KOPT-K1 (cell line): ENCODE data around the gene HDGFL1.

Source experiments
- H3K27ac ChIP-seq: fragments of 200-600 bp; sonication (generic); 2 replicates; pipeline ENCODE4 v1.5.1; 2016; ENCODE audit warnings: antibody characterized with exemption, mild to moderate bottlenecking, low read depth, low read length; ENCODE audit not compliant: poor library complexity, severe bottlenecking
- H3K36me3 ChIP-seq: fragments of 200-600 bp; sonication (generic); 2 replicates; pipeline ENCODE4 v1.5.1; 2017; ENCODE audit warnings: antibody characterized with exemption, mild to moderate bottlenecking, low read length, moderate library complexity; ENCODE audit not compliant: insufficient read depth
- H3K9me3 ChIP-seq: fragments of 200-600 bp; sonication (generic); 2 replicates; pipeline ENCODE4 v1.5.1; 2017; ENCODE audit warnings: antibody characterized with exemption, low read length, mild to moderate bottlenecking; ENCODE audit not compliant: insufficient read depth, poor library complexity, severe bottlenecking

The HDGFL1 gene

GRCh38 chr6:22569281-22570184 lies at the start of gene HDGFL1:
Gene HDGFL1, plus strand, starts transcription at chr6:22569566. Its CDS starts 10 bp downstream, at chr6:22569576.
- Histone ChIP-seq H3K9me3 (peaks cover 13% of the 10 kb centered on the region), H3K27ac (no peak within 1 kb of the TSS), H3K36me3 (no peaks in the 10 kb centered on the region)

- no peak overlapping the region for H3K27ac ChIP-seq
- no peaks in the 10 kb centered on the region for H3K9me3 ChIP-seq
- no peaks in the 10 kb centered on the region for H3K36me3 ChIP-seq
Observed at GRCh38 chr6:22521035-22521434, 48.3 kb upstream of the HDGFL1 start.

GRCh38 chr6:22526736-22527135 lies 42.6 kb upstream of the HDGFL1 start:
- H3K36me3 ChIP-seq, result no peaks in the 10 kb centered on the region
- no peak overlapping the region for H3K27ac ChIP-seq
- H3K9me3 ChIP-seq, result no peaks in the 10 kb centered on the region

GRCh38 chr6:22529866-22530265 lies 39.5 kb upstream of the HDGFL1 start:
- H3K27ac ChIP-seq, result no peak overlapping the region

GRCh38 chr6:22530506-22530905 lies 38.9 kb upstream of the HDGFL1 start:
- Histone ChIP-seq H3K36me3 (no peaks in the 10 kb centered on the region), H3K9me3 (no peaks in the 10 kb centered on the region), H3K27ac (no peak overlapping the region)

More at GRCh38 chr6:22529866-22530265, 39.5 kb upstream of the HDGFL1 start:
- H3K9me3 ChIP-seq, result no peaks in the 10 kb centered on the region
- H3K36me3 ChIP-seq, result no peaks in the 10 kb centered on the region

- Histone ChIP-seq H3K27ac (no peak overlapping the region), H3K9me3 (no peaks in the 10 kb centered on the region), H3K36me3 (no peaks in the 10 kb centered on the region)
Observed at GRCh38 chr6:22536122-22536521, 33.2 kb upstream of the HDGFL1 start.

GRCh38 chr6:22544476-22544875 lies 24.9 kb upstream of the HDGFL1 start:
- Histone ChIP-seq H3K36me3 (no peaks in the 10 kb centered on the region), H3K27ac (no peak overlapping the region), H3K9me3 (no peaks in the 10 kb centered on the region)

- Histone ChIP-seq H3K36me3 (no peaks in the 10 kb centered on the region), H3K27ac (no peak overlapping the region), H3K9me3 (no peaks in the 10 kb centered on the region)
Observed at GRCh38 chr6:22545051-22545450, 24.3 kb upstream of the HDGFL1 start.

- Histone ChIP-seq H3K36me3 (no peaks in the 10 kb centered on the region), H3K27ac (no peak overlapping the region), H3K9me3 (no peaks in the 10 kb centered on the region)
Observed at GRCh38 chr6:22546236-22546635, 23.1 kb upstream of the HDGFL1 start.

GRCh38 chr6:22550971-22551670 lies 18.2 kb upstream of the HDGFL1 start:
- no peak overlapping the region for H3K27ac ChIP-seq
- no peaks in the 10 kb centered on the region for H3K36me3 ChIP-seq
- H3K9me3 ChIP-seq, result no peaks in the 10 kb centered on the region

- Histone ChIP-seq H3K27ac (no peak overlapping the region), H3K9me3 (no peaks in the 10 kb centered on the region), H3K36me3 (no peaks in the 10 kb centered on the region)
Observed at GRCh38 chr6:22556266-22556665, 13.1 kb upstream of the HDGFL1 start.

- no peaks in the 10 kb centered on the region for H3K36me3 ChIP-seq
- H3K27ac ChIP-seq, result no peak overlapping the region
- H3K9me3 ChIP-seq, result no peaks in the 10 kb centered on the region
Observed at GRCh38 chr6:22557007-22557406, 12.4 kb upstream of the HDGFL1 start.

GRCh38 chr6:22558288-22558882 lies 11.0 kb upstream of the HDGFL1 start:
- H3K27ac ChIP-seq, result no peak overlapping the region
- H3K36me3 ChIP-seq, result no peaks in the 10 kb centered on the region
- H3K9me3 ChIP-seq, result no peaks in the 10 kb centered on the region

- Histone ChIP-seq H3K9me3 (peaks cover 13% of the 10 kb centered on the region), H3K36me3 (no peaks in the 10 kb centered on the region), H3K27ac (no peak overlapping the region)
Observed at GRCh38 chr6:22568854-22569253, 512 bp upstream of the HDGFL1 start.

- Histone ChIP-seq H3K36me3 (no peaks in the 10 kb centered on the region), H3K27ac (no peak overlapping the region), H3K9me3 (peaks cover 13% of the 10 kb centered on the region)
Observed at GRCh38 chr6:22570185-22570551, 802 bp downstream of the HDGFL1 start.
